Measurements from ENCODE around the gene SPAG9.

SPAG9 gene

DNA sequence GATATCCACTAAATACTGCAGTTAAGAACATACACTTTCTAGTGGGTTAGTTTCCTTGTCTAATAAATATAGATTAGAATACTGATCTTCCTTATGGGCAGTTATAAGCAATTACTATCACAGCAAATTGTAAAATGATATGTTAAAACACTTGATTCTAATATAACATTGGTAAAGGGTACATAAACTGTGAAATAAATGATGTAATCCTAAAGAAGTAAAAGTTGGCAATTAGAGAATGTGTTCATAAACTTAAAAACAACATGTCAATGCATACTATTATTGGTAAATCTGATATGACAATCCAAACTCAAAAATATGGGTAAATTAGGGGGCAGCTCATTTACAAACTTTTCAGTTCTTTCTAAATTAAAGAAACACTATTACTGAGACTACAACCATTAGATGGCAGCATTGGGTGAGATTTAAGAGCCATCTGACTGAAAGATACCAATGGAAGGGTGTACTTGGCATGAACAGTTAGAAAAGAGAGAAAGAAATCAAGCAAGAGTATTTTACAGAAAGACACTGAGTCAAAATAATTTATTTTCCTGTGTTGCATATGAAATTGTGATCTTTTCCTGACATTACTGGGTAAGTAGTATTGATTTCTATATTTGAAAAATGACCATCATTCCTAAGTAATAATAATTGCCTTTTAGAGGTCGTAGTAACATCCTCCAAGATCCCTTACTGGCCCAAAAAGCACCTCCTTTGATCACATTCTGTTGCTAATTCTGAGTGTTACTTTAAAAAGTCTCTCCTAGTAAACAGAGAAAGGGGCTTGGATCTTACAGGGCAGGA is 119.6 kb downstream of the SPAG9 start:
- H3K4me1 ChIP-seq (ENCODE audit: control insufficient read depth, low read depth, low read length): no peaks in the 10 kb centered on the region
- no peak overlapping the region for H3K56ac ChIP-seq (ENCODE audit: low read length)
- no peak overlapping the region for H3K4me2 ChIP-seq (ENCODE audit: low read length)
- H3K27me3 ChIP-seq (ENCODE audit: insufficient read depth, low read length, poor library complexity): no peaks in the 10 kb centered on the region
- no peaks in the 10 kb centered on the region for H3K79me2 ChIP-seq (ENCODE audit: control insufficient read depth, insufficient read depth, low read length)
- no peak overlapping the region for H3K23ac ChIP-seq (ENCODE audit: low read length)
- no peak overlapping the region for H2BK5ac ChIP-seq (ENCODE audit: low read length)
- WGBS (ENCODE audit: extremely low coverage, insufficient coverage, low lambda C conversion rate): no CpG with 5 or more reads among the region's 1 CpG
- no peak overlapping the region for H3K18ac ChIP-seq (ENCODE audit: low read length)
- H3K79me1 ChIP-seq (ENCODE audit: low read length): no peaks in the 10 kb centered on the region
- H3K27ac ChIP-seq (ENCODE audit: low read depth, low read length): no peak overlapping the region
- DNase-seq: peak; percentile 71
- H3K36me3 ChIP-seq (ENCODE audit: control insufficient read depth, insufficient read depth, low read length): peaks cover 4% of the 10 kb centered on the region
- H4K5ac ChIP-seq (ENCODE audit: low read length): no peak overlapping the region
- no peak overlapping the region for H3K4ac ChIP-seq (ENCODE audit: low read depth, low read length)
- H3K9ac ChIP-seq (ENCODE audit: low read length): no peak overlapping the region
- H4K8ac ChIP-seq (ENCODE audit: low read depth, low read length): no peak overlapping the region
- H2AK5ac ChIP-seq (ENCODE audit: low read length): no peak overlapping the region
- H2BK120ac ChIP-seq (ENCODE audit: low read depth, low read length): no peak overlapping the region
- no peak overlapping the region for H2BK15ac ChIP-seq (replicated peaks; ENCODE audit: low read depth)
- no peak overlapping the region for H3K4me3 ChIP-seq (ENCODE audit: low read length)

DNA sequence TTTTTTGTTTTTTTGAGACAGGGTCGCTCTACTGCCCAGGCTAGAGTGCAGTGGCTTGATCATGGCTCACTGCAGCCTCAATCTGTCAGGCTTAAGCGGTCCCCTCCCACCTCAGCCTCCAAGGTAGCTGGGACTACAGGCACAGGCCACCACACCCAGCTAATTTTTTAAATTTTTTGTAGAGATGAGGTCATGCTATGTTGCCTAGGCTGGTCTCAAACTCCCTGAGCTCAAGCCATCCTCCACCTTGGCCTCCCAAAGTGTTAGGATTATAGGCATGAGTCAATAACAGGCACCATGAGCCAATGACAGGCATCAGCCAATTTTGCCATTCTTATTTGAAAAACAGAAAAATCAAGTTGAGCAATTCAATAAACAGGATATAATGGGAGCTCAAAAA is 125.0 kb downstream of the SPAG9 start:
- Histone ChIP-seq H3K4me1 (ENCODE audit: control insufficient read depth, low read depth, low read length) (no peaks in the 10 kb centered on the region), H3K4ac (ENCODE audit: low read depth, low read length) (no peak overlapping the region), H3K56ac (ENCODE audit: low read length) (no peak overlapping the region), H2BK15ac (replicated peaks; ENCODE audit: low read depth) (no peak overlapping the region), H2BK120ac (ENCODE audit: low read depth, low read length) (no peak overlapping the region), H4K8ac (ENCODE audit: low read depth, low read length) (no peak overlapping the region), H4K5ac (ENCODE audit: low read length) (no peak overlapping the region), H2BK5ac (ENCODE audit: low read length) (no peak overlapping the region), H3K27me3 (ENCODE audit: insufficient read depth, low read length, poor library complexity) (no peaks in the 10 kb centered on the region), H3K18ac (ENCODE audit: low read length) (no peak overlapping the region), H3K9ac (ENCODE audit: low read length) (no peak overlapping the region), H3K23ac (ENCODE audit: low read length) (no peak overlapping the region), H3K36me3 (ENCODE audit: control insufficient read depth, insufficient read depth, low read length) (peaks cover 9% of the 10 kb centered on the region), H2AK5ac (ENCODE audit: low read length) (no peak overlapping the region), H3K4me3 (ENCODE audit: low read length) (no peak overlapping the region), H3K27ac (ENCODE audit: low read depth, low read length) (no peak overlapping the region), H3K4me2 (ENCODE audit: low read length) (no peak overlapping the region), H3K79me1 (ENCODE audit: low read length) (no peaks in the 10 kb centered on the region), H3K79me2 (ENCODE audit: control insufficient read depth, insufficient read depth, low read length) (no peaks in the 10 kb centered on the region)
- DNase-seq: peak; percentile 1
- WGBS (ENCODE audit: extremely low coverage, insufficient coverage, low lambda C conversion rate): no CpG with 5 or more reads among the region's 2 CpGs

DNA sequence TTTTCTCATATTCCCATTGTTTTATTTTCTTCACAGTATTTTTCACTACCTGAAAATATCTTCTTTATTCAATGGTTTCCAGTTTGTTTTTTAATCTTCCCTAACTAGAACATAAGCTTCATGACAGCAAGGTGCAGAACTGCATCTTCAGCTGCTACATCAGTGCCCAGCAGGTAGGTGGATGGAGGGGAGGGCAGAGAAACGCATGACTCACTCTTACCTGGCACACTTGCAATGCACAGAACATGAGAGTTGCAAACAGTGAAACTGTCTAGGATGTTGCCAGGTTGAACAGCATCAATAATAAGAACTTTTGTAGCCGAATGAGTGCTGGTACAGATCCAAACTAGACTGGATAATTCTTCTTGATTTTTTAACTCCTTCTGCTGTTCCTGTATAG is 127.1 kb downstream of the SPAG9 start:
- H3K79me1 ChIP-seq (ENCODE audit: low read length): no peaks in the 10 kb centered on the region
- H3K4me3 ChIP-seq (ENCODE audit: low read length): no peak overlapping the region
- no peak overlapping the region for H3K18ac ChIP-seq (ENCODE audit: low read length)
- WGBS (ENCODE audit: extremely low coverage, insufficient coverage, low lambda C conversion rate): no CpG with 5 or more reads among the region's 2 CpGs
- no peak overlapping the region for H2AK5ac ChIP-seq (ENCODE audit: low read length)
- no peak overlapping the region for H3K23ac ChIP-seq (ENCODE audit: low read length)
- peaks cover 11% of the 10 kb centered on the region for H3K36me3 ChIP-seq (ENCODE audit: control insufficient read depth, insufficient read depth, low read length)
- no peaks in the 10 kb centered on the region for H3K79me2 ChIP-seq (ENCODE audit: control insufficient read depth, insufficient read depth, low read length)
- no peak overlapping the region for H3K9ac ChIP-seq (ENCODE audit: low read length)
- H4K5ac ChIP-seq (ENCODE audit: low read length): no peak overlapping the region
- H4K8ac ChIP-seq (ENCODE audit: low read depth, low read length): no peak overlapping the region
- no peak overlapping the region for H3K56ac ChIP-seq (ENCODE audit: low read length)
- H3K4me2 ChIP-seq (ENCODE audit: low read length): no peak overlapping the region
- H3K4me1 ChIP-seq (ENCODE audit: control insufficient read depth, low read depth, low read length): no peaks in the 10 kb centered on the region
- no peak overlapping the region for H3K27ac ChIP-seq (ENCODE audit: low read depth, low read length)
- no peak for DNase-seq
- no peak overlapping the region for H2BK5ac ChIP-seq (ENCODE audit: low read length)
- H3K4ac ChIP-seq (ENCODE audit: low read depth, low read length): no peak overlapping the region
- no peak overlapping the region for H2BK120ac ChIP-seq (ENCODE audit: low read depth, low read length)
- H2BK15ac ChIP-seq (replicated peaks; ENCODE audit: low read depth): no peak overlapping the region
- H3K27me3 ChIP-seq (ENCODE audit: insufficient read depth, low read length, poor library complexity): no peaks in the 10 kb centered on the region

DNA sequence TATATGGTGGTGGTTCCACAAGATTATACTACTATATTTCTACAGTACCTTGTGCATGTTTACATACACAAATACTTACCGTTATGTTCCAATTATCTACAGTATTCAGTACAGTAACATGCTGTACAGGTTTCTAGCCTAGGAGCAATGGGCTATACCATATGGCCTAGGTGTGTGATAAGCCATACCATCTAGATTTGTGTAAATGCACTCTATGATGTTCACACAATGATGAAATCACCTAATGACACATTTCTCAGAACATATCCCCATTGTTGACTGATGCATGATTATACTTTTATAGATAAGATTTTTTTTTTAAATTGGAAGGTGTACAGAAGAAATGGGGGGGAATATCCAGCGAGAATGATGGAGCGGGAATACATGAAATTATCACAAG is 131.5 kb downstream of the SPAG9 start:
- WGBS (ENCODE audit: extremely low coverage, insufficient coverage, low lambda C conversion rate): no CpG with 5 or more reads among the region's 3 CpGs

DNA sequence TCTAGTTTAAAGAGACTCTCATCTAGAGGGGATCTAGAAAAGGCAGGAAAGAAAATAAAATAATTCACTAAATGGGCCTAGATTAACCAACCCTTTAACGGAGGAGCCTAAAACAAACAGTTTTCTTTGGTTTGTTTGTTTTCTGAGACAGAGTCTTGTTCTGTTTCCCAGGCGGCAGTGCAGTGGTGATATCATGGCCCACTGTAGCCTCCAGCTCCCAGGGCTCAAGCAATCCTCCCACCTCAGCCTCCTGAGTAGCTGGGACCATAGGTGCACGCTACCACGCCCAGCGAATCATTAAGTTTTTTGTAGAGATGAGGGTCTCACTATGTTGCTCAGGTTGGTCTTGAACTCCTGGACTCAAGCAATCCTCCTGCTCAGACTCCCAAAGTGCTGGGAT is 132.2 kb downstream of the SPAG9 start:
- H3K56ac ChIP-seq (ENCODE audit: low read length): no peak overlapping the region
- H3K23ac ChIP-seq (ENCODE audit: low read length): no peak overlapping the region
- no peak overlapping the region for H2BK15ac ChIP-seq (replicated peaks; ENCODE audit: low read depth)
- no peak overlapping the region for H3K18ac ChIP-seq (ENCODE audit: low read length)
- no peaks in the 10 kb centered on the region for H3K27me3 ChIP-seq (ENCODE audit: insufficient read depth, low read length, poor library complexity)
- peaks cover 2% of the 10 kb centered on the region for H3K36me3 ChIP-seq (ENCODE audit: control insufficient read depth, insufficient read depth, low read length)
- no peaks in the 10 kb centered on the region for H3K79me1 ChIP-seq (ENCODE audit: low read length)
- no peak overlapping the region for H4K8ac ChIP-seq (ENCODE audit: low read depth, low read length)
- no CpG with 5 or more reads among the region's 5 CpGs for WGBS (ENCODE audit: extremely low coverage, insufficient coverage, low lambda C conversion rate)
- no peaks in the 10 kb centered on the region for H3K4me1 ChIP-seq (ENCODE audit: control insufficient read depth, low read depth, low read length)
- H3K4me3 ChIP-seq (ENCODE audit: low read length): no peak overlapping the region
- no peak overlapping the region for H3K4me2 ChIP-seq (ENCODE audit: low read length)
- H3K9ac ChIP-seq (ENCODE audit: low read length): no peak overlapping the region
- no peaks in the 10 kb centered on the region for H3K79me2 ChIP-seq (ENCODE audit: control insufficient read depth, insufficient read depth, low read length)
- no peak overlapping the region for H2BK120ac ChIP-seq (ENCODE audit: low read depth, low read length)
- no peak overlapping the region for H2BK5ac ChIP-seq (ENCODE audit: low read length)
- H2AK5ac ChIP-seq (ENCODE audit: low read length): no peak overlapping the region
- DNase-seq: no peak
- no peak overlapping the region for H4K5ac ChIP-seq (ENCODE audit: low read length)
- H3K27ac ChIP-seq (ENCODE audit: low read depth, low read length): no peak overlapping the region
- no peak overlapping the region for H3K4ac ChIP-seq (ENCODE audit: low read depth, low read length)

More for the DNA sequence above, 131.5 kb downstream of the SPAG9 start:
- Histone ChIP-seq H2BK120ac (ENCODE audit: low read depth, low read length) (no peak overlapping the region), H3K4me2 (ENCODE audit: low read length) (no peak overlapping the region), H3K4me1 (ENCODE audit: control insufficient read depth, low read depth, low read length) (no peaks in the 10 kb centered on the region), H3K27ac (ENCODE audit: low read depth, low read length) (no peak overlapping the region), H3K36me3 (ENCODE audit: control insufficient read depth, insufficient read depth, low read length) (peaks cover 4% of the 10 kb centered on the region), H3K27me3 (ENCODE audit: insufficient read depth, low read length, poor library complexity) (no peaks in the 10 kb centered on the region), H3K4me3 (ENCODE audit: low read length) (no peak overlapping the region), H2BK5ac (ENCODE audit: low read length) (no peak overlapping the region), H4K8ac (ENCODE audit: low read depth, low read length) (no peak overlapping the region), H3K56ac (ENCODE audit: low read length) (no peak overlapping the region), H3K23ac (ENCODE audit: low read length) (no peak overlapping the region), H2BK15ac (replicated peaks; ENCODE audit: low read depth) (no peak overlapping the region), H3K18ac (ENCODE audit: low read length) (no peak overlapping the region), H2AK5ac (ENCODE audit: low read length) (no peak overlapping the region), H3K79me1 (ENCODE audit: low read length) (no peaks in the 10 kb centered on the region), H3K79me2 (ENCODE audit: control insufficient read depth, insufficient read depth, low read length) (no peaks in the 10 kb centered on the region), H3K9ac (ENCODE audit: low read length) (no peak overlapping the region), H3K4ac (ENCODE audit: low read depth, low read length) (no peak overlapping the region), H4K5ac (ENCODE audit: low read length) (no peak overlapping the region)
- no peak for DNase-seq
